Epithelial cell of proximal tubule (primary cell): ENCODE results near the gene KCNK2. TPM values are rescaled to one million over a fixed set of nuclear protein-coding genes. Genes with fewer than 3 reads are reported as not detected.
A peak's percentile ranks its signal among the peaks of the same experiment; 100 is the strongest.

Source experiments
- DNase-seq: peaks from one replicate; pipeline ENCODE4 v3.0.0-alpha.2; 2011; ENCODE audit warnings: low read depth
- H3K4me3 ChIP-seq: 2 replicates; pipeline ENCODE4 v1.5.1; 2011; ENCODE audit warnings: low read depth, mild to moderate bottlenecking, low read length
- CTCF ChIP-seq: conservative IDR thresholded peaks from 2 replicates; pipeline ENCODE4 v1.5.1; 2012; ENCODE audit warnings: low read depth, mild to moderate bottlenecking, low read length
- total RNA-seq: library from RNA; depleted of rRNA; stranded (reverse); fragments of >200 nt; gene quantifications from 2 replicates; pipeline ENCODE4 v1.2.3, GENCODE V29; 2015

Gene KCNK2
- total RNA-seq, 1 donor from 2014 or later, result not detected

GRCh38 chr1:215273838-215274516 is 191.4 kb downstream of the KCNK2 start:
- no peak for TF ChIP-seq CTCF
- peak; percentile 19 for DNase-seq
- H3K4me3 ChIP-seq, result no peak overlapping the region

GRCh38 chr1:215276582-215276981 is 194.0 kb downstream of the KCNK2 start:
- H3K4me3 ChIP-seq, result no peak overlapping the region

GRCh38 chr1:215277532-215277931 is 195.0 kb downstream of the KCNK2 start:
- DNase-seq, result no peak
- TF ChIP-seq CTCF, result no peak
- H3K4me3 ChIP-seq, result no peak overlapping the region

More at GRCh38 chr1:215276582-215276981, 194.0 kb downstream of the KCNK2 start:
- no peak for DNase-seq
- TF ChIP-seq CTCF, result no peak

GRCh38 chr1:215279682-215280081 is 197.1 kb downstream of the KCNK2 start:
- peak; percentile 81 for DNase-seq

GRCh38 chr1:215282557-215282956 is 200.0 kb downstream of the KCNK2 start:
- no peak for TF ChIP-seq CTCF
- DNase-seq, result no peak
- H3K4me3 ChIP-seq, result no peak overlapping the region

More at GRCh38 chr1:215279682-215280081, 197.1 kb downstream of the KCNK2 start:
- no peak overlapping the region for H3K4me3 ChIP-seq
- no peak for TF ChIP-seq CTCF

- no peak overlapping the region for H3K4me3 ChIP-seq
- no peak for DNase-seq
- no peak for TF ChIP-seq CTCF
These were observed 202.7 kb downstream of the KCNK2 start for GRCh38 chr1:215285013-215285800.
